Fibroblast of mammary gland (primary cell): ENCODE results near the gene PDE4B.

Experiments used
- DNase-seq: peaks from one replicate; pipeline ENCODE4 v3.0.0-alpha.2; 2010; ENCODE audit warnings: low read depth
- H3K4me3 ChIP-seq: 2 replicates; pipeline ENCODE4 v1.5.1; 2011; ENCODE audit warnings: low read depth, mild to moderate bottlenecking, low read length, moderate library complexity; ENCODE audit not compliant: control insufficient read depth
- TF ChIP-seq, protein P1 (sequence below): conservative IDR thresholded peaks from 2 replicates; pipeline ENCODE4 v1.5.1; 2011; ENCODE audit warnings: low read depth, low read length, inconsistent platforms; ENCODE audit not compliant: control insufficient read depth, insufficient read depth

PDE4B gene

DNA sequence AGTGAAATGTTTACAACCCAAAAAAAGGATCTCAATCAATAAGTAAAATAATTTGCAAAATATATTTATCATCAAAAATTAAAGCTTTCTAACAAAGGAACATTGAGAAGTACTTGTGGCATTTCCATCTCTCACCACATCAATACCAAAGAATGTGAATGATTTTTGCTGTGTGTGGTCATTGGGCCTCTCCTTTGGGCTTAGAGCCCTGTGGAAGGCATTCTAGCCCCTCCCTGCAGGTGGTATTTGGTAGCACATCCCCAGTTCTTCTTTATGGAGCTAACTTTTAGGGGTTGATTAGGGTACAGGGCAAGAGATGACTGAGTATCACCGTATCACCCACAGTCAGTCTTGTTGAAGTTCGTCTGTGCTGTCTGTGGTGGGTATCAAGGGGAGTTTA lies 447.1 kb downstream of the PDE4B start:
- no peak overlapping the region for H3K4me3 ChIP-seq
- TF ChIP-seq, protein P1, sequence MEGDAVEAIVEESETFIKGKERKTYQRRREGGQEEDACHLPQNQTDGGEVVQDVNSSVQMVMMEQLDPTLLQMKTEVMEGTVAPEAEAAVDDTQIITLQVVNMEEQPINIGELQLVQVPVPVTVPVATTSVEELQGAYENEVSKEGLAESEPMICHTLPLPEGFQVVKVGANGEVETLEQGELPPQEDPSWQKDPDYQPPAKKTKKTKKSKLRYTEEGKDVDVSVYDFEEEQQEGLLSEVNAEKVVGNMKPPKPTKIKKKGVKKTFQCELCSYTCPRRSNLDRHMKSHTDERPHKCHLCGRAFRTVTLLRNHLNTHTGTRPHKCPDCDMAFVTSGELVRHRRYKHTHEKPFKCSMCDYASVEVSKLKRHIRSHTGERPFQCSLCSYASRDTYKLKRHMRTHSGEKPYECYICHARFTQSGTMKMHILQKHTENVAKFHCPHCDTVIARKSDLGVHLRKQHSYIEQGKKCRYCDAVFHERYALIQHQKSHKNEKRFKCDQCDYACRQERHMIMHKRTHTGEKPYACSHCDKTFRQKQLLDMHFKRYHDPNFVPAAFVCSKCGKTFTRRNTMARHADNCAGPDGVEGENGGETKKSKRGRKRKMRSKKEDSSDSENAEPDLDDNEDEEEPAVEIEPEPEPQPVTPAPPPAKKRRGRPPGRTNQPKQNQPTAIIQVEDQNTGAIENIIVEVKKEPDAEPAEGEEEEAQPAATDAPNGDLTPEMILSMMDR = peak; percentile 15
- DNase-seq = no peak

DNA sequence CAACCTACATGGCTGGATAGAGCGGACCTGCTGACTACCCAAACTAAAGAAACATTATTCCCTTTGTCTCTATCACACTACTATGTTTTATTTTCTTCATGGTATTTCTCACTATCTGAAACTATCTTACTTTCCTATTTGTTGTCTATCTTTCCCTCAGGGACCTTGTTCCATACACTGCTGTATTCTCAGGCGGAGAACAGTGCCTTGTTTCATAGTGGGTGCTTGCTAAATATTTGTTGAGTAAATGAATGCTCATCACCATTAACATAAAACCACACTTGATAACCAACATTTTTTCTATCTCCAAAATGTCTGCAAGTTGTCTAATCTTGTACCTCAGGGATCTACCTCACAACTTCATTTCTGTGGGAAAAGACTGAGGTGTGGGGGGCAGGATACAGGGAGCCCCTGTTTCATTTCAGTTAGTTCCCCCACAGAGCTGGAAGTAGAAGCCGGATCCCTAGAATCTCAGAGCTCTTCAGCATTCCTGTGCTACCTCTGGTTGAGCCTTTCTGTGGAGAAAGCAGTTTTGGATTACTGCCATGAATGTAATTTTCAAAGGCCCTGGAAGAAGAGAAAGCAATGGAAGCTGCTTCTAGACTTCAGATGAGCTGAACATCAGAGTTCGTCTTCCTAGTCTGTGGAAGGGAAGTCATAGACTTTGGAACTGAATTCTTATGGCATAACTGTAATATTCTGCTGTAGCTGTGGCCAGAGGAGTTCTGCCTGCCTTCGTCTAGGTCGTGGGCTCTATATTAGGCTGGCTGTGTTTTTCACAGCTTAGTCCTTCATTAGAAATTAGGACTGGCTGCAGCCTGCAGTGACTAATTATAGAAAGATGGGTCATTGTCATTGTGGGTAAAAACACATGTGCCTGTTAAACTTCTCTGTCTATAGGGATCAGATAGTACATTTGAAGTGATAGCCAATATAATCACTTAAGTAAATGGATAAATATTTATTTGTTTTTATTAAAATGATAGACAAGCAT lies 448.1 kb downstream of the PDE4B start:
- DNase-seq = no peak
- no peak overlapping the region for H3K4me3 ChIP-seq
- TF ChIP-seq, protein P1 = no peak

DNA sequence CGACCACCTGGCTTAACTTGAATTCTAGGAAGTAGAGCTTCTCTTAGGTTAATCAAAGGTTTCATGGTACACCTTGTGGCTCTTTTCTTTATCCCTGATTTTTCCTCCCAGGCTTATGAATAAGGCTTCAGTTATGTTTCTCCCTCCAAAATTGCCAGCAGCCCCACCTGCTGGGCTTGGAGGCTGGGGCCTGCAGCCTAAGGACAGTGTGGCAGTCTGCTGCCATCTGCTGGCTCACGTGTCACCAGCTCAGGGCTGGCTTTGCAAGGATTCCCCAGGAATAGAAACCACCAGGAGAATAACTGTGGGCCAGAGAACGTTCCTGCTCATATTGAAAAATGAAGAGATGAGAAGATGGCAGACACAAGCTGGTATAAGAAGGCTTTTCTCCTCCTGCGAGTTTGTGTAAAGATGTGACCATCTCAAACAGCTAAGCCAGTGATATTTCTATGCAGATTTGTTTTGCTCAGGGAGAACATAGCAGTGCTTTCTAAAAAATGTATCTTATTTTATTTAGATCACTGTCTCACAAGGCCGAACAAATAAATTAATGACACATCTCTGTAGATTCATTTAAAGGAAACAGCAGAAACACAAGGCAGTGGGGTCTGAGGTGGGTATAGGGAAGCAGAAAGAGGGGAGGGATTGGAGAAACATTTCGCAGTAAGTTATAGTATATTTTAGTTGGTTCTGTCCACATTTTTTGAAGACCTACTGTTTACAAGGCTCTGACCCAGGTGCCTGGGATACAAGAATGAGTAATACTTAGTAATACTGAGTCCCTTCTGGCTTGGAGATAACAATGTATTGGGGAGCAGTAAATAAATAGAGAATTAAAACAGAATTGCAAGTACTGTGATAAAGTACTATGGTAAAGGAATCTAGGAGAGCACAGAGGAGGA lies 450.2 kb downstream of the PDE4B start:
- H3K4me3 ChIP-seq = no peak overlapping the region
- DNase-seq = peak; percentile 87
- TF ChIP-seq, protein P1 = peak; percentile 100

DNA sequence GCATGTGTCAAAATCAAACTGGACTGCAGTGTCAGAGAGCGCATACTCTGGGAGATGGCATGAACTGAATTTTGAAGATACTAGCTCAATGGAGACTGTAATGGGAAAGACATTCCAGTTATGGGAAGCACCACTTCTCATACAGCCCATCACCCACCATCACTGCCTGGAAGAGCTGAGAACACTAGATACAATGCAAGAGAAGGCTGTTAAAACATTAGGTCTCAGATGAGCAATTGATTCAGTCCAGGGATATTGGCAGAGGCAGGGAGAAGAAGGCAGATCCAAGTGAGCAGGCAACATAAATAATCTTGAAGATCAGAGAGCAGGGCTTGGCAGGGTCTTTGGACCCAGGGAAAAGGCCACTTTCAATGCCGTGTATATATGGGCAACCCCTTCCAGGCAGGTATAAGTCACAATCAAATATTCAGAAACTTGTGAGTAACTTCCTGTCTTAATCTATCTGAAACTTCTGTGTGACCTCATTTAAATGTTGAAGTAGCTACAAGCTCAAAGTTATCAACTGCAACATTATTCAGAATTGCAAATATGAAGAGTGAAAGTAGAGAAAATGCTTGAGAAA lies 450.9 kb downstream of the PDE4B start:
- peak; percentile 16 for DNase-seq
- TF ChIP-seq, protein P1 = no peak

DNA sequence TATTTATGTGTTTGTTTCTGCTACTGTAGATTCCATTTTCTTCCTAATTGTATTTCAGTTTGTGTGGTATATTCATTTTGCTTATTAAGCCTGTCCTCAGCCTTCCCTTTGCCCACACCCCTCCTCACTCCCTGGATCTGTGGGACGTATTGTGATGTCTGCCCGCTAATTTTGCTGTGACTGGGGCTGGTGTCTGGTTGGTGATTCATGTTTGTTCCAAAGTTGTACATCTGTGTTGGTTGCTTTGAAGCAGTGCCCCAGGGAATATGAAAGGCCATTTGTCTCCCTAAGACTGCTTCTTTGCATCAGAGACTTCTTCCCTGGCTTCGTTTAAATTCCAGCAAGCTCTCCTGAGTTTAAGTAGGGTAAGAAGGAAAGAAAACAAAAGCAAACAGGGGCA lies 451.7 kb downstream of the PDE4B start:
- DNase-seq = peak; percentile 65
- TF ChIP-seq, protein P1 = no peak
- no peak overlapping the region for H3K4me3 ChIP-seq

More for the DNA sequence above, 450.9 kb downstream of the PDE4B start:
- H3K4me3 ChIP-seq = no peak overlapping the region

DNA sequence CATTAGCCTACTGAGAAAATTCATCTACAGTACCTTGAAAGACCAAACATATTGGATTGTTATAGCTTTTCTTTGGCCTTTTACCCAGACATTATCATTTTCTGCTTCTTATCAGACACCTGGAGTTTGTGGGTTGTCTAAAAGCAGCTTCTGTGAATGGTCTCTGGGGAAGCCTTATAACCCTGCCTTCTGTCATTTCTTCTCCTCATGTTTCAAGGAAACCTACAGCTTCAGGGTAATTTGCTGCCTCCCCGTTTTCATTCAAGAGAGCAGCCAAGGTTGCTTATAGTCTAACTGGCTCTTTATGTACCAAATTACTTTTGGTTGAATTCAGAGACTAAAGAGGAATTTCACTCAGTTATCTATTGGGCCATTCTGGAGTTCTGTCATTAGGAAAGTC lies 453.0 kb downstream of the PDE4B start:
- TF ChIP-seq, protein P1 = no peak
- DNase-seq = no peak
- no peak overlapping the region for H3K4me3 ChIP-seq
